Measurements from ENCODE around the gene ADIG.
A peak's percentile ranks its signal among the peaks of the same experiment; 100 is the strongest.

ADIG gene

DNA sequence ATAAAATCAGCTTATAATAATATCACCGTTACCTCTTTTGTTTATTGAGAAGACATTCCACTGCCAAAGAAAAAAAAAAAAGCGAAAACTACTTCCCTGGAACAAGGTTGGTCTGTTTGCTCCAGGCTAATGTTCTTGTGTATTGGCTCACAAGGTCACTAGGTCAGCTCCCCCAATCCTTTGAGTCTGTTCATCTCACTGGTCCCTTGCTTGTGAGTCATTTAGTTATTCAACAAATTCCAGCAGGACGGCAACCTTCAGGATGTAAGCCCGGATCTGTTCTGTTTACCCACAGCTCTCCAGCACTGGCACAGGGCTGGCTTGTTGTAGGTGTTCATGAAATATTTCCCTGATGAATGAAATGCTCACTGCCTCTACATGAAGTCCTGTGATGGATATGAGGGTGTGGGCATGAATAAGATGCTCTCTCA, 23.9 kb downstream of the ADIG start:
- DNase-seq: no peak

DNA sequence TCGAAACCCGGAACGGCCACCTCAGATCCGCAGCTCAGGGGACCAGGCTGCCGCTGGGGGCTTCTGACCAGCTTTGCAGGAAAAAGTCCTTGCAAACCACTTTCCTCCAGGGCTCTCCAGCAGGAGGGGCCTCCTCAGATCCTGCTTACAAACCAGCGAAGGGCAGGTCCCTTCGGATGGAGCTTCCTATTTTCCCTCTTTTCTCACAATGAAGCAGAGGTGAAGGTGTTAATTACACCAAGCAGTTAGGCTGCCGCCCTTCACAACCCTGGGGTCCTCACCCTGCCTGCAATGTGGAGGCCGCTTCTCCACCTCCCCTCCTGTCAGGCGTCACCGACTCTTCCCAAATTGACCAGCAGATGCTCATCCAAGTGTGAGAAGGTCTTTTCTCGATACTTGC, 26.4 kb downstream of the ADIG start:
- no peak for DNase-seq

DNA sequence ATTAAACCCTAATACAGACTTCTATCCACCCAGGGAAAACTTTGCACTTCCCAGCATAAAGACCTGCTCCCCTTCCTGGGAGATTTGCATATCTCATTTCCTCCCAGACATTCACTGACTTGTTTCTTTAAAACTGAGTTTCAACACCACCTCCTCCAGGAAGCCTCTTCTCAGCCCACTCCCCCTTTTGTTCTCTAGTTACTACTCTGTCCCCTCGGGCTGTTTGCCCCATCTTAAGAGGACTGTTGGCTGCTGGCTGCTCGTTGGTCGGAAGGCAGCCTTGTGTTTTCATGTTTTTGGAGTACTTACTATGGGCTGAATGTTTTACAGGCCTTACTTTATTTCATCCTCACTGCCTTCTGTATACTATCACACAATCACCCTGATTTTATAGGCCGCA, 27.2 kb downstream of the ADIG start:
- no peak for DNase-seq

DNA sequence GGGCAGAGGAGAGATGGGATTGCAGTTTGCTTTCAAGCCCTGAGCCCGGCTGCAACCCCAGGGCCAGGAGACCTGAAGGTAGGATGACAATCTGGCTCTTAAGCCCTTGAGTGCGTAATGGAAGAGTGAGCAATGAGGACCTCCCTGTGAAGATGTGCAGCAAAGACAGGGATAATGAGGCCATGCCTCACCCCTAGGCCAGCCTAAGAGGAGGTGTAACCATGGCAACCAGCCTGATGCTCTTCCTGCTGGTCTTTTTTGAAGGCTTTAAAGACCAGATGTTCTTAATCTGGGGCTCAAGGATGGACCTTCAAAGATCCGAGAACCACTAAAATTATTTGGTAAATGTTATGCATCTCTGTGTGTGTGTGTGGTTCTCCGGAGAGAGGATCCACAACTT, 28.8 kb downstream of the ADIG start:
- no peak for DNase-seq

DNA sequence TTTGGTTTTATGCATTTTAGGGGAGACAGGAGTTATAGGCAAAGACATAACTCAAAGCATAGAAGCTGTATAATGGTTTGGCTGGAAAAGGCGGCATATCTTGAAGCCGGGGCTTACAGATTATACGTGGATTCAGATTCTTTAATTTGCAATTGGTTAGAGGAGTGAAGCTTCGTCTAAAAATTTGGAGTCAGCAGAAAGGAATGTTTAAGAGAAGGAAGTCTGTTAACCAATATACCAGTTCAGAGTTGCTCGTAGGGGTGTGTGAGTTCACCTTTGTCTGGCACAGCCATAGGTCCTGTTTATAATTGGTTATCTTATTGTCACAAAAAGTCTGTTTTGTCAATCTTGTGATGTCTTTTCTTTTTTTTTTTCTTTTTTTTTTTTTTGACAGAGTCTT, 29.5 kb downstream of the ADIG start:
- no peak for DNase-seq

DNA sequence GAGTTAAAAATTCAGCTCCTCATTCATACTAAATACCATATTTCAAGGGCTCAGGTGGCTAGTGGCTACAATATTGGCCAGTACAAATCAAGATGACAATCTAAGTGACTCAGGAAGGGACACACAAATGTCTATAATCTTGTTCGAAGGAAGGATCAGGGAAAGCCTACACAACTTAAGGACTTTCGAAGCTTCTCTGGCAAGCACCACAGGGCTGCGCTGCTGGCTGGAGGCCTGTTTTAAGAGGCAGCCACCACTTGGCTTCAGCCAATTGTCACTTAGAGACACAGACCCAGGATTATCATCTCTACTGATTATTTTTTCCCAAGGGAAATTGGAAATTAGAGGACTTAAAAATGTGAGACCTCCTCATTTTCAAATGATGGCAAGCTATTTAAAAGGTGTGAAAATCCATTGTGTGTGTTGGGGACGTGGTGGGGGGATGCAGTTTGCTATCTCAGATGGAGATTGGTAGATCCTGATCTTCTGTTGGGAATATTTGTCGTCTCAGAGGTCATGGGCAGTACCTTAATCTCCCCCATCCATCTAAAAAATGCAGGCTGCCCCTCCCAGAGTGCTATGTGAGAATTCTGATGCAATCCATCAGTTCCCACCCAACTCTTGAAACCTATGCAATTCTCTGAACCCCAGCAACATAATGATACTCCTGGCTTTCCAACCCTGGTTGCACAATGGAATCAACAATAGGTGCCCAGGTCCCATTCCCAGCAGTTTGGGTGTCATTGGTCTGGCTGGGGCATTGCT, 31.9 kb downstream of the ADIG start:
- no peak for DNase-seq

DNA sequence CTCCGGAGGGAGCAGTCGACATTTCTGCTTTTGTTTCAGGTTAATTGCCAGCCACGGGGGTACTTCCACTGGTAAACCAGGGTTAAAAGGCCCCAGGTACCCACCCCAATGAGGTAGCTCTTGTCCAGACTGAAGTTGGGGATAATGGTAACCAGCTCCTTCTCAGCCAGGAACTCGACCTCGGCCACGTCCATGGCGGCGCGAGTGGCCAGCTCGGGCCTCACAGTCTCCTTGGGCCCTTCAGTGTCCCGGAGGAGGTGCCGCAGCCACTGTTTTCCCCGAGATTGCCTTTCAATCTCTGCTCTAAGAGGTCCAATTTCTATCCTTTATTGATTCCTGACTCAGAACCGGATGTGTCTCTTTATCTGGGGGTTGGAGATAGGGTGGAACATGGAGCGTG, 34.3 kb downstream of the ADIG start:
- no peak for DNase-seq

DNA sequence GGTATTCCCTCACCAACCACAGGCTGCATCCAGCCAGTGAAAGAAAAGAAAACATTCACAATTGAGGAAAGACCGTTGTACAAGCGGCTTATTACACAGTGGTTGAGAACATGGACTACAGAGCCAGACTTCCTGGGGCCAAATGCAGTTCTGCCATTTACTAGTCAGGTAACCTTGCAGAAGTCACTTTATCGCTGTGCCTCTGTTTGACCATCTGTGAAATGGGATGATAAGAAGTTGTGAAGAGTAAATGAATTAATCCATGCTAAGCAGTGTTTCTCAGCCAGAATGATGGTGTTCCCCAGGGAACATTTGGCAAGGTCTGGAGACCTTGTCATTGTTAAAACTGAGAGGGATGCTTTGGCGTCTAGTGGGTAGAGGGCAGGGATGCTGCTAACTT, 35.5 kb downstream of the ADIG start:
- DNase-seq: no peak

DNA sequence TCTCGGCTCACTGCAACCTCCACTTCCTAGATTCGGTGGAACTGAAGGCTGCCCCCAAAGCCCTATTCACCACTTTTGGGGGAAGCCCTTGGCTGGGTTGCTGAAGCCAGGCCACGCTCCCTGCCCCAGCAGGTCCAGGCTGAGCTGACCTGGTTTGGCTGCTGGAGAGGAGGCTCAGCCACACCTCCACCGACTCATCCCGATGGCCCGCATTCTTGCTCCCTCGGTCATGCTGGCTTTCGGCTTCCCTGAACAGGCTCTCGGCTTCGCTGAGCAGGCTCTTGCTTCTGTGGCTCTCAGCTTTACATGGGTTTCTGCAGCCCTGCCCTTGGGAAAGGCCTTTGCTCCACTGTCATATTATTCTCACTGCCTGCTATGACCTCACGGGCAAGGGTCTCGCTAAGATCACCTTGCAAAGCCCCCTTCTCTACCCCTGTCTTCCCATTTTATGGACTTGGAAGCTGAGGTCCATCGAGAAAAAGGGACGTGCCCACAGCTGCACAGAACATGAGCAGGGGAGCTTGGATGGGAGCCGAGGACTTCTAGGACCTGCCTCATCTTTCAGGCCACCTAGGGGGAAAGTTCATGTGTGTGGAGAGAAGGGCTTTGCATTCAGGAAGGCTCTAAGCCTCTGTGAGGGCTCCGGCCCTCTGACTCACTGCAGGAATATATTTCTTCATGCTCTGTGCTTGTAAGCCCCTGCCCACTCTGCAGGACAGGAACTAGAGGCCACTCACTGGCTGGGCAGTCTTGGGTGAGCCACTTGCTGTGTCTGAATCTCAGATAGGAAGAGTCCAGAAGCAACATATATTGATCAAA, 36.2 kb downstream of the ADIG start:
- no peak for DNase-seq

DNA sequence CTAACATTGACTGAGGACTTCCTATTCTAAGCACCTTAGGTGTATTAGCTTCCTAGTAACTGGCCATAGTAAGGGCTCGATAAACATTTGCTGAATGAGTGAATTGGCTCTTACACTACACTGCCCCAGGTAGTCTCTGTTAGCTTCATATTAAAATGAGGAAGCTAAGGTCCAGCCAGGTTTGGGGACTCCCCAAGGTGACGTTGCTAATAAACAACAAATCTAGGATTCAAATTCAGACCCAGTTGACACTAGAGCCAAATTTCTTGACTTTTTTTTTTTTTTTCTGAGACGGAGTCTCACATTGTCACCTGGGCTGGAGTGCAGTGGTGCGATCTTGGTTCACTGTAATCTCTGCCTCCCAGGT, 36.8 kb downstream of the ADIG start:
- no peak for DNase-seq

DNA sequence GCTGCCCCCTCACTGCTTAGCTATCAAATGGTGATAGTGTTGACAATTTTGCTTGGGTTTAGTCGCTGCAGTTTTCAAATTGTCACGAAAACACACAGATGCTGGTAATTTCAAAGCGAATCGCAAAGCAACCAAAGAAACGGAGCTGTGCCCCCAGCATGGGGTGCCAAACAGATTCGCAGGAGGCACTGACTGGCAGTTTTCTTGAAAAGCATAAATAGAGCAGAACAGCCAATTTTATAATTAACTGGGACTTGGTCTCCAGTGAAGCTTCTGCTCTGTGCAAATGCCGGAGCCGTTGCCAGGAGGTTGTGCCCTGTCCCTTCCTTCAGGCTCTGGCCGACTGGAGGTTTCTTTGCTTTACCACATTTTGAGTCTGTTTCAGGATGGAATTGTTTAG, 39.4 kb downstream of the ADIG start:
- DNase-seq: no peak

DNA sequence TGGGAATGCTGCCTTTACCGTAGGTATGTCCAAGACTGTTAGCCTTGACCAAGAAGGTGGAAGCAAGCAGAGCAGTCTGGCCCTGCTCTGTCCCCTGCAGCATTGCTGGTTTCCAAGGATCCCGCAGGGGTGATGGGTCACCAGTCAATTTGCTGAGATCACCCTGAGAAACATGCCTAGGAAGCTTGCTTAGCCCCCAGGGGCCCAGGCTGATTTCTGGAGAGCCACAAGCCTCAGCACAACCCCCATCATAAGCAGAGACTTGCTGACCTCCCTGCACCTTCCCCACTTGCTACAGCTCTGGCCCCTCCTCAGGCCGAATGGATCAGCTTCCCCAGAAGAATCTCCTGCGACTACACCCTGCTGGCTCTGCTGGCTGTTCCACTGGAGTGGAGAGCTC, 42.1 kb downstream of the ADIG start:
- DNase-seq: no peak

DNA sequence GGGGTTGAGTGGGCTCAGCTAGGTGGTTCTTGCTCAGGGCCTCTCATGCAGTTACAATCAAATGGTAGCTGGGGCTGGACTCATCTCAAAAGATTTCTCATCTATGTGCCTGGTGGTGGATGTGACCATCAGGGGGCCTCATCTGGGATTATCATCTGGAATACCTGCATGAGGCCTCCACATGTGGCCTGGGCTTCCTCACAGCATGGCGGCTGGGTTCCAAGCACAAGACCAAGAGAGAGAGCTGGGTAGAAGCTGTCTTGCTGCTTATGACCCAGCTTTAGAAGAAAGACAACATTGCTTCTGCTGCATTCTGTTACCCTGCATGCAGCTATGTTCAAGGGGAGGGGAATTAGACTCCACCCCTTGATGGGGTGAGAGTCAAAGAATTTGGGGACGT, 43.1 kb downstream of the ADIG start:
- DNase-seq: no peak

DNA sequence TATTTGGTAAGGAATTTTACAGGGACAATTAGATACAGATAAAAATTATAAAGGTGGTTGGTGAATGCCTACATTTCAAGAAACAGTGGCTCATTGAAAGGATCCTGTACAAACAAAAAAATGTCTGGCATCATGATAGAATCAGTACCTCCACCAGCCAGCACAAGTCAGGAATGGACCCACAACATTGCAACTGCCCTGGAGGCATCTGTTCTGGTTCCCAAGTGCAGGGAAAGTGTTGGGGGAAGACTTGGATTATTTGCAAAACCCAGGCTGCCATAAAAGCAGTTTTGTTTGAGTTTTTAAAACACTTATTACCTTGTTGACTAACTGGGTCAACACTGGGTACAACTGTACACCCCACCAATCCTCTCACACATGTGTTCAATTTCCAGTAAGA, 44.9 kb downstream of the ADIG start:
- no peak for DNase-seq

DNA sequence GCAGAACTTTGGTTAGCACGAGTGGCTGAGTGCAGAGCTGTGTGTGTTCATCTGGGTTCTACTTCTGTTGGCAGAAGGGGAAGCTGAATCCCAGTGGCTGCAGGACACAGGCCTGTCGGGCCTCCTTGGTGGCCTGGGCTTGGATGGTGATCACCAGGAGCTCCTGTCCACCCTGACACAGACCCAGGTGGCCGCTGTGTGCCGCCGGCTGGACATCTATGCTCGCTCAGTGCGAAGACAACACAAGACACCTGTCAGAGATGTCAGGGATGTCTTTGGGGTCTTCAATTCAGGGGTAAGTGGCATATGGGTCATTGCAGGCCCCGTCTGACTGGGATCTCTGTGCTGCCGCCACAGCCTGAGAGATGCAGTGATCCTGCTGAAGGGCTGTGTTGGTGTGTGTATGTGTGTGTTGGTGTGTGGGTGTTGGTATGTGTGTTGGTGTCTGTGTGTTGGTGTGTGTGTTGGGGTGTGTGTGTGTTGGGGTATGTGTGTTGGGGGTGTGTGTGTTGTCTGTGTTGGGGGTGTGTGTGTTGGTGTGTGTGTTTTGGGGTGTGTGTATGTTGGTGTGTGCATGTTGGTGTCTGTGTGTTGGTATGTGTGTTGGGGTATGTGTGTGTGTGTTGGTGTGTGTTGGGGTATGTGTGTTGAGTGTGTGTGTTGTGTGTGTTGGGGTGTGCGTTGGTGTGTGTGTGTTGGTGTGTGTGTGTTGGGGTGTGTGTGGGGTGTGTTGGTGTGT, 46.1 kb downstream of the ADIG start:
- DNase-seq: no peak

DNA sequence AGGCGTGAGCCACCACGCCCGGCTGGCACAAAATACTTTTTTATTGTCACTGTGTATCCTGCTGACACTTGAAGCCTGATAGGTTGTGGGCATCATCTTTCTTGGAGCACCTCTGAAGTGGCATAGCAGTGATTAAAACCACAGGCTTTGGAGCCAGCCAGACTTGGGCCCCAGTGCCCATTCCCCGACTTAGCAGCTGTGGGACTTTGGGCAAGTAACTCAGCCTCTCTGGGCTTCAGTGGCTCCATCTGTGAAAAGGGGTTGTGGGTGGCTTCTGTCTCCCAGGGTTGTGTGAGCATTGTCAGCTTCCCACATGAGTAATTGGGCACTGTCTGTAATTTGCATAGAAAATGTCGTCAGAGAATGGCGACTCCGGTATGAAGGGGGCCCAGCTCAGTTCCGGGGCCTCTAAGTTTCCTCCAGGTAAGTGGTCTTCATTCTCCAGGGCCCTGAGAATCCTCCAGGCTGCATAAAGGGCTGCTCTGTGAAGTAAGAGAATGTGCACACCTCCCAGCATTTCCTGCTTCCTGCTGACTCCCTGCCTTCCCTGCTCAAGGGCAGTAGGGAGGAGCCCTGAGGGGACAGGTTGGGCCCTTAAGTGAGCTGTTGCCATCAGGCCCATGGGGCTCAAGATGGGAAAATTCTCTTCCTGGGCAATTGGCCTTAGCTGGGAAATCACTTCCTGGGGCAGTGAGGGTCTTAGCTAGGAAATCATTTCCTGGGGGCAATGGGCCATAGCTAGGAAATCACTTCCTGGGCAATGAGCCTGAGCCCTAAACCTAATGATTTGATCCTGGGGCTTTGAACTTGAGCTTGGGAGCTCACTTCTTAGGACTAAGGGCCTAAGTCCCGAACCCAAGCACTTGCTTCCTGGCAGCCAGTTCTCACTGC, 47.8 kb downstream of the ADIG start:
- no peak for DNase-seq

DNA sequence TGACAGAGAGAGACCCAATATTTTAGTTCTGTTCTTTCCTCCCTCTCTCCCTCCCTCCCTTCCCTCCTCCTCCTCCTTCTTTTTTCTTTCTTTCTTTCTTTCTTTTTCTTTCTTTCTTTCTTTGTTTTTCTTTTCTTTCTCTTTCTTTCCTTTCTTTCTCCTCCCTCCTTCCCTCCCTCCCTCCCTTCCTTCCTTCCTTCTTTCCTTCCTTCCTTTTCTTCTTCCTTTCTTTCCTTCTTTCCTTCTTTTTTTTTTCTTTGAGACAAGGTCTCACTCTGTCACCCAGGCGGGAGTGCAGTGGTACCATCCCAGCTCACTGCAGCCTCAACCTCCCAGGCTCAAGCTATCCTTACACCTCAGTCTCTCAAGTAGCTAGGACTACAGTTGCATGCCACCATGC, 49.0 kb downstream of the ADIG start:
- DNase-seq: no peak

DNA sequence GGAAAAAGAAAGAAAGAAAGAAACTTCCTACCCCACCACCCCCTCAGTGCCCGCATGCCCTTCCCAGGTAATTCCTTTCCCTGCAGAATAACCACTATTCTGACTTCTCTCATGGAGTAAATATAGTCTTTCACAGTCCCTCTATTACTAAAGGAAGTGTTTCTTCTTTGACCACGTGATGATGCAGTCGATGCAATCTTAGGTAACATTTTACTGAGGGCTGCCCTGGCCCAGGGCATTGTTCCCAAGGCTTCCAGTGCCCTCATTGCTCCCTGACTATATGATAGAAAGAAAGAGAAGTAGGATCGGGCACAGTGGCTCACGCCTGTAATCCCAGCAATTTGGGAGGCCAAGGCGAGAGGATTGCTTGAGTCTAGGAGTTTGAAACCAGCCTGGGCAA, 49.7 kb downstream of the ADIG start:
- no peak for DNase-seq

DNA sequence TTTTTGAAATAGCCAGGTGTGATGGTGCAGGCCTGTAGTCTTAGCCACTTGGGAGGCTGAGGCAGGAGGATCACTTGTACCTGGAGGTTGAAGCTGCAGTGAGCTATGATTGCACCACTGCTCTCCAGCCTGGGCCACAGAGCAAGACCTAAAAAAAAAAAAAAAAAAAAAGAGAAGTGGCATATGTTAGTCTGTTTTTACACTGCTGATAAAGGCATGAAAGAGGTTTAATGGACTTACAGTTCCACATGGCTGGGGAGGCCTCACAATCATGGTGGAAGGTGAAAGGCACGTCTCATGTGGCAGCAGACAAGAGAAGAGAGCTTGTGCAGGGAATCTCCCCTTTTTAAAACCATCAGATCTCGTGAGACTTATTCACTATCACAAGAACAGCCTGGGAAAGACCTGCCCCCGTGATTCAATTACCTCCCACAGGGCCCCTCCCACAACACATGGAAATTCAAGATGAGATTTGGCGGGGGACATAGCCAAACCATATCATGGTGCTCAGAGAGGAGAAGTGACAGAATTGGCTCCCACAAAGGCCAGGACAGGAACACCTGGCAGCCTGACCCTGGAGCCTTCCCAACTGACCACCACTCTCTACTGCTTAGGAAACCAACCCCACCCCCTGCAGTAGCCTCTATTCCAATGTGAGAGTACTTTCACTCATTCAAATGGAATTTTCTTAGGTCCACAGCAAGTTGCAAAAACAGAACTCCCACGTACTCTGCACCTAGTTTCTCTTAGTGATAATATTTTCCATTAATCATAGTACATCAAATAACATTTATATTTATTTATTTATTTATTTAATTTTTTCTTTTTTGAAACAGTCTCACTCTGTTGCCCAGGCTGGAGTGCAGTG, 50.4 kb downstream of the ADIG start:
- DNase-seq: no peak

DNA sequence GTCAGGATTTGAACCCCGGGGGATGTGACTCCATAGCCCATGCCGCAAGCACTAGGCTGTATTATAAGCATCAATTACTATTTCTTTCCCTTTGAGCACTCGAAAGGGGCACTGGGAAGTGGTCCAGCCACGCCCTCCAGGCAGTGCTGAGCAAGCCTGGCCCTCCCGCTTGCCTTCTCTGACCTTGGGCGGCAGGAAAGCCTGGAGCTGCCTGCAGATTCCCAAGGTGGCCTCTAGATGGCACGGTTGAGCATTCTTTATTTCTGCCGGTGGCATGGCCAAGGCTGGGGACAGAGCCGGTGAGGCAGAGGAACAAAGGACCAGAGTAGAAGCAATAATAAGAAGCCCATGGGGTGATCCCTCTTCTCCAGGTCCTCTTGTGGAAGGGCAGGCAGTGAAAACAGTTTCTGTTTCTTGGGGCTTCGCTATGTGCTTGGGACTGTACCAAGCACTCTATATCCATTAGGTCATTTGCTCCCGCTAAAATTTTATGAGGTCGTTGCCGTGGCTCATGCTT, 52.6 kb downstream of the ADIG start:
- peak; percentile 18 for DNase-seq

DNA sequence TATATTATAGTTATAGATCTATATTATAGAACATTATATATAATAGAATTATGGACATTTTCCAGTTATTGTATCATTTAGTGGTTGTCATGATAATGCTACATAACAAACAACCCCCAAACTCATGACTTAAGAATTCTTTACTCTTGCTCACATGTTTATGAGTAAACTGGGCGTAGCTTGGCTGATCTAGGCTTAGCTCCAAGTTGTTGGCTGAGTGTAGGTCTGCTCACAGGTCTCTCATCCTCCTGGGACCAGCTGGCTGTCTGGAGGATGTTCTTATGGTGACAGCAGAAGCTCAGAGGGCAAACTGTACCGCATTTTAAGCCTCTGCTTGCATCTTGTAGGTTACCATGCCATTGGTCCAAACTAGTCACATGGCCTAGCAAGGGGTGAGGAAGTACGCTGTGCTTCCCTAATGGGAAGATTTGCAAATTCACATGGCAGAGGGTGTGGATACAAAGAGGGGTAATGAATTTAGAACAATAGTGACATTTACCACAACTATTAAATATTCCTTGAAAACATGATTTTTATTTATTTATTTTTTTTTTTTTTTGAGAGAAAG, 54.8 kb downstream of the ADIG start:
- no peak for DNase-seq

Data from SHP77 treated with DMSO at 0.1 percent for 48 hours (cell line).